Measurements from ENCODE around the gene PTPRA. TPM values are rescaled to one million over a fixed set of nuclear protein-coding genes. Genes with fewer than 3 reads are reported as not detected.

Gene PTPRA
- total RNA-seq, 1 experiment from 2014 or later: 45.2 TPM

GRCh38 chr20:2967841-2968240 is 94.6 kb downstream of the PTPRA start:
- Histone ChIP-seq H3K9ac (ENCODE audit: extremely low read depth, insufficient read length, low read length) (no peak overlapping the region), H3K4ac (ENCODE audit: low read depth, low read length) (no peak overlapping the region), H3K27me3 (ENCODE audit: insufficient read depth, low read length) (no peaks in the 10 kb centered on the region), H2BK5ac (ENCODE audit: insufficient read length, low read length) (no peak overlapping the region), H3K4me1 (ENCODE audit: insufficient read depth, low read length) (no peaks in the 10 kb centered on the region), H3K27ac (ENCODE audit: insufficient read length, low read depth, low read length) (no peak overlapping the region), H3K56ac (ENCODE audit: insufficient read length, low read depth, low read length) (no peak overlapping the region), H4K5ac (ENCODE audit: insufficient read length, low read depth, low read length) (no peak overlapping the region), H4K91ac (ENCODE audit: insufficient read length, low read depth, low read length) (no peak overlapping the region), H4K8ac (replicated peaks; ENCODE audit: insufficient read length, low read depth, low read length) (no peak overlapping the region), H2BK15ac (ENCODE audit: low read depth, low read length) (no peak overlapping the region), H3T11ph (ENCODE audit: low read length) (no peak overlapping the region), H4K20me1 (ENCODE audit: control insufficient read depth, insufficient read depth, insufficient read length) (no peaks in the 10 kb centered on the region), H3K18ac (ENCODE audit: insufficient read length, low read depth, low read length) (no peak overlapping the region), H2AFZ (ENCODE audit: low read length) (no peak overlapping the region), H3K9me3 (ENCODE audit: control insufficient read depth, low read depth, low read length) (no peaks in the 10 kb centered on the region), H2BK120ac (ENCODE audit: low read depth, low read length, poor library complexity, severe bottlenecking) (no peak overlapping the region), H3K4me2 (ENCODE audit: insufficient read depth, insufficient read length, low read length) (no peak overlapping the region), H3K23ac (ENCODE audit: insufficient read length, low read depth, low read length) (no peak overlapping the region), H3K79me2 (ENCODE audit: insufficient read depth, low read length) (no peaks in the 10 kb centered on the region), H3K23me2 (ENCODE audit: insufficient read length, low read depth, low read length, poor library complexity, severe bottlenecking) (no peaks in the 10 kb centered on the region), H2BK12ac (ENCODE audit: insufficient read length, low read depth, low read length) (no peak overlapping the region), H3K79me1 (ENCODE audit: insufficient read depth, low read depth, low read length, poor library complexity, severe bottlenecking) (no peaks in the 10 kb centered on the region), H2BK20ac (ENCODE audit: low read depth, low read length, poor library complexity, severe bottlenecking) (no peak overlapping the region), H3K14ac (ENCODE audit: insufficient read depth, low read length) (no peak overlapping the region), H2AK5ac (ENCODE audit: insufficient read length, low read length) (no peak overlapping the region)
- Mint-ChIP-seq H3K27me3 (ENCODE audit: low read depth) (no peaks in the 10 kb centered on the region), H3K4me1 (no peaks in the 10 kb centered on the region), H3K4me3 (no peak overlapping the region), H3K27ac (peak overlapping the region in 1 of 3 experiments; percentile 46; a peak in 1 of 7 replicates), H3K9me3 (no peaks in the 10 kb centered on the region), H3K36me3 (ENCODE audit: insufficient read depth in 1 of 3, low read depth in 3 of 3) (peaks cover 2 to 22% (median 17%) of the 10 kb centered on the region in 3 experiments; a peak in 6 of 7 replicates)
- no peak for DNase-seq
- TF ChIP-seq CTCF (conservative IDR thresholded peaks at IDR 0.05): no peak
- no CpG with 5 or more reads among the region's 3 CpGs for WGBS (ENCODE audit: extremely low coverage, insufficient read length, low lambda C conversion rate)
